Measurements from ENCODE around the gene S100A9.

The S100A9 gene

GRCh38 chr1:153355445-153356071 lies 2.1 kb upstream of the S100A9 start:
- DNase-seq (ENCODE audit: insufficient read length) (no peak), FAIRE-seq (peak; percentile 48)
- TF ChIP-seq TAF1 (IDR thresholded peaks at IDR 0.05; ENCODE audit: borderline replicate concordance, low read depth, low read length) = no peak
- TF ChIP-seq POLR2AphosphoS5 (IDR thresholded peaks at IDR 0.05; ENCODE audit: low read depth, low read length) = no peak

DNA sequence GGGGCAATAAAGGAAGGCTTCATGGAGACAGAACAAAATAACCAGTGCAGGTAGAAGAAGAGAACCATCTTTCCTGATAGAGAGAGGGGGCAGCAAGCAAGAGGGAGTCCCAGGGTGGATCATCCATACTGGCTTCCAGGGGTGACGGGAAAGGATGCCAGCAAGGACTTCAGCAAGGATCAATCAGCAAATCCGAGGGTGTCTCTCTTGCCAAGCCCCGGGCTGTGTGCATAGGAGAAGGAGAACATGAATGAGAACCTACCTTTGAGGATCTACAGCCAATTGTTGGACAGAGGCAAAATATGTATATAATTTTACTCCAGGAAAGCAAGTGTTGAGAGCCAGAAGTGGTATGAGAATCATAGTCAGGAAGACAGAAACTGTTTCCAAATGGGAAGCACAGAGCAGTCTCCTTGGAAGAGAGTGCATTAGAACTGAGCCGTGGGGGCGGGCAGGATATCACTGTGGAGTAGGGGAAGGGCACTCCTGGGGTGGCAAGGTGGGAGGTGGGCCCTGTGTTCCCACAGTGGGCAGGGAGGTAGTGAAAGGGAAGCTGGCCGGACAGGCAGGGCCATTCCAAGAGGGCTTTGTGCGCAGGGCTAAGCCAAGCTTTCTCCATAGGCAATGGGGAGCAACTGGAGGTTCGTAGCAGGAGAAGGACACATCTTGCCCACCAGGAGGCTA lies 1.1 kb upstream of the S100A9 start:
- no peak for DNase-seq (ENCODE audit: insufficient read length)
- TF ChIP-seq TAF1 (IDR thresholded peaks at IDR 0.05; ENCODE audit: borderline replicate concordance, low read depth, low read length) (no peak), POLR2AphosphoS5 (IDR thresholded peaks at IDR 0.05; ENCODE audit: low read depth, low read length) (no peak), POLR2A (IDR thresholded peaks at IDR 0.05; ENCODE audit: low read depth, low read length) (no peak)
- FAIRE-seq = no peak

GRCh38 chr1:153357076-153357852 lies 390 bp upstream of the S100A9 start:
- peak; percentile 24 for FAIRE-seq
- DNase-seq (ENCODE audit: insufficient read length) = no peak

DNA sequence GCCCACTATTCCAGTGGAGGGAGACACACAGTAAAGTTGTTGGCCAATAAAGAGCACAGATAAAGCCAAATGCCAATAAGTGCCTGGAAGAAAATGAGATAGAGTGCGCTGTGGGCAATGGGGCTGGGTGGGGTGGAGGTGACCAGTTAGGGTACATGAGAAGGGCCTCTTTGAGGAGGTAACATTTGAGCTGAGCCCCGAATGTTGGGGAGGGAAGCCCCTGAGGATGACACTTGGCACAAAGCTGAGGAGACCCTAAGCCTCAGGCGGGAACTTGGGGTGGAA lies 979 bp downstream of the S100A9 start:
- DNase-seq (ENCODE audit: insufficient read length) (no peak), FAIRE-seq (no peak)
- TF ChIP-seq TAF1 (IDR thresholded peaks at IDR 0.05; ENCODE audit: borderline replicate concordance, low read depth, low read length) (no peak), POLR2A (IDR thresholded peaks at IDR 0.05; ENCODE audit: low read depth, low read length) (no peak), POLR2AphosphoS5 (IDR thresholded peaks at IDR 0.05; ENCODE audit: low read depth, low read length) (no peak)

More at GRCh38 chr1:153357076-153357852, 390 bp upstream of the S100A9 start:
- TF ChIP-seq POLR2A (IDR thresholded peaks at IDR 0.05; ENCODE audit: low read depth, low read length) (no peak), POLR2AphosphoS5 (IDR thresholded peaks at IDR 0.05; ENCODE audit: low read depth, low read length) (no peak), TAF1 (IDR thresholded peaks at IDR 0.05; ENCODE audit: borderline replicate concordance, low read depth, low read length) (no peak)

- FAIRE-seq (no peak), DNase-seq (ENCODE audit: insufficient read length) (no peak)
- no peak for TF ChIP-seq POLR2A (IDR thresholded peaks at IDR 0.05; ENCODE audit: low read depth, low read length)
- no peak for TF ChIP-seq TAF1 (IDR thresholded peaks at IDR 0.05; ENCODE audit: borderline replicate concordance, low read depth, low read length)
Measured at GRCh38 chr1:153359241-153359640, 1.6 kb downstream of the S100A9 start.

GRCh38 chr1:153360190-153360589 lies 2.5 kb downstream of the S100A9 start:
- no peak for DNase-seq (ENCODE audit: insufficient read length)
- TF ChIP-seq POLR2A (IDR thresholded peaks at IDR 0.05; ENCODE audit: low read depth, low read length) (no peak), POLR2AphosphoS5 (IDR thresholded peaks at IDR 0.05; ENCODE audit: low read depth, low read length) (no peak), TAF1 (IDR thresholded peaks at IDR 0.05; ENCODE audit: borderline replicate concordance, low read depth, low read length) (no peak)
- no peak for FAIRE-seq

DNA sequence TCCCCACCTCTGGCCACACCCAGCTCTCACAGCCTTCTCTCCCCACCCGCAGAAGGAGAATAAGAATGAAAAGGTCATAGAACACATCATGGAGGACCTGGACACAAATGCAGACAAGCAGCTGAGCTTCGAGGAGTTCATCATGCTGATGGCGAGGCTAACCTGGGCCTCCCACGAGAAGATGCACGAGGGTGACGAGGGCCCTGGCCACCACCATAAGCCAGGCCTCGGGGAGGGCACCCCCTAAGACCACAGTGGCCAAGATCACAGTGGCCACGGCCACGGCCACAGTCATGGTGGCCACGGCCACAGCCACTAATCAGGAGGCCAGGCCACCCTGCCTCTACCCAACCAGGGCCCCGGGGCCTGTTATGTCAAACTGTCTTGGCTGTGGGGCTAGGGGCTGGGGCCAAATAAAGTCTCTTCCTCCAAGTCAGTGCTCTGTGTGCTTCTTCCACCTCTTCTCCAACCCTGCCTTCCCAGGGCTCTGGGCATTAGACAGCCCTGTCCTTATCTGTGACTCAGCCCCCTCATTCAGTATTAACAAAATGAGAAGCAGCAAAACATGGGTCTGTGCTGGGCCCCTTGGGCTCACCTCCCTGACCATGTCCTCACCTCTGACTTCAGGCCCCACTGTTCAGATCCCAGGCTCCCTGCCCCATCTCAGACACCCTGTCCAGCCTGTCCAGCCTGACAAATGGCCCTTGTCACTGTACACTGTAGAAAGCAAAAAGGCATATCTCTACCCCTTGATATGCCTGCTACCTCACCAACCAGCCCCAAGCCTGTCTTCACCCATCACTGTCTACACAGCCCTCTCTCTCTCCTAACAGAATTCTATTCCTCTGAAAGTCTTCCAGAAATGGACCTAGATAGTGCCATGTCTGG lies 3.2 kb downstream of the S100A9 start:
- DNase-seq (ENCODE audit: insufficient read length) (no peak), FAIRE-seq (no peak)
- TF ChIP-seq TAF1 (IDR thresholded peaks at IDR 0.05; ENCODE audit: borderline replicate concordance, low read depth, low read length) (no peak), POLR2A (IDR thresholded peaks at IDR 0.05; ENCODE audit: low read depth, low read length) (no peak), POLR2AphosphoS5 (IDR thresholded peaks at IDR 0.05; ENCODE audit: low read depth, low read length) (no peak)

- DNase-seq (ENCODE audit: insufficient read length) = no peak
- FAIRE-seq = no peak
- TF ChIP-seq POLR2A (IDR thresholded peaks at IDR 0.05; ENCODE audit: low read depth, low read length) (no peak), TAF1 (IDR thresholded peaks at IDR 0.05; ENCODE audit: borderline replicate concordance, low read depth, low read length) (no peak), POLR2AphosphoS5 (IDR thresholded peaks at IDR 0.05; ENCODE audit: low read depth, low read length) (no peak)
Measured at GRCh38 chr1:153361480-153362109, 3.9 kb downstream of the S100A9 start.

DNA sequence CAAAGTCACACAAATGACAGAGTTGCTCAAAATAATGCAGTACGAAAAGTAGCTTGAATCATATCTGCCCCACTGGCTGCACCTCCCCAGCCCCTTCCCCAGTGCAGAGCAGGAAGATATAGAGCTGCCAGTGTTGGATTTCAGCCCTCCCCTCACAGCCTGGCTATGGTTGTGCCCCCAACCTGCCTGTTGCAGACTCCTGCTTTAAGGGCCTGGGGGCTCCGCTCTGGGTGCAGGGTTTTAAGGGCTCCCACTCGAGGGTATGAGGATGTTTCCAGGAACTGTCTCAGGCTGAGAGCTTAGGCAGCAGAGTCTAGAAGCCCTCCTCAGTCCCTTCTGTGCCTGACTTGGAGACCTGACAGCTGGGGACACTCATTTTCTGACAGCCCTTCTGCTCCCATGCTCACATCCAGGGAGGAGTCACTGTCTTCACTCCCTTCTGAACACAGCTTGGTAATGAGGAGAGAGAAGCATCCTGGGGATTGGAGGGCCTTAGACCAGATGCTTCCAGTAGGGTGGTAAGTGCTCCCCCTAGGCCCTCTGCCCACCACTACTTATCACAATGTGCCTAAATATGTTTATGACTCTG lies 4.6 kb downstream of the S100A9 start:
- TF ChIP-seq POLR2AphosphoS5 (IDR thresholded peaks at IDR 0.05; ENCODE audit: low read depth, low read length) (no peak), TAF1 (IDR thresholded peaks at IDR 0.05; ENCODE audit: borderline replicate concordance, low read depth, low read length) (no peak), POLR2A (IDR thresholded peaks at IDR 0.05; ENCODE audit: low read depth, low read length) (no peak)
- DNase-seq (ENCODE audit: insufficient read length) = no peak
- FAIRE-seq = no peak

- FAIRE-seq = no peak
- TF ChIP-seq POLR2AphosphoS5 (IDR thresholded peaks at IDR 0.05; ENCODE audit: low read depth, low read length) (no peak), TAF1 (IDR thresholded peaks at IDR 0.05; ENCODE audit: borderline replicate concordance, low read depth, low read length) (no peak), POLR2A (IDR thresholded peaks at IDR 0.05; ENCODE audit: low read depth, low read length) (no peak)
- no peak for DNase-seq (ENCODE audit: insufficient read length)
Measured at GRCh38 chr1:153363641-153364040, 6.0 kb downstream of the S100A9 start.
